22Rv1 (cell line): ENCODE results near the gene MGRN1.

ENCODE experiments used
- H3K27ac ChIP-seq: fragments of 450-650 bp; 2 replicates; pipeline ENCODE4 v1.5.1; 2017
- CTCF ChIP-seq: fragments of 450-650 bp; IDR thresholded peaks from 2 replicates; pipeline ENCODE4 v1.5.1; 2017; ENCODE audit warnings: mild to moderate bottlenecking
- ZFX ChIP-seq: fragments of 450-650 bp; IDR thresholded peaks from 2 replicates; pipeline ENCODE4 v1.6.1; 2017; ENCODE audit warnings: antibody characterized with exemption, borderline replicate concordance

The MGRN1 gene

DNA sequence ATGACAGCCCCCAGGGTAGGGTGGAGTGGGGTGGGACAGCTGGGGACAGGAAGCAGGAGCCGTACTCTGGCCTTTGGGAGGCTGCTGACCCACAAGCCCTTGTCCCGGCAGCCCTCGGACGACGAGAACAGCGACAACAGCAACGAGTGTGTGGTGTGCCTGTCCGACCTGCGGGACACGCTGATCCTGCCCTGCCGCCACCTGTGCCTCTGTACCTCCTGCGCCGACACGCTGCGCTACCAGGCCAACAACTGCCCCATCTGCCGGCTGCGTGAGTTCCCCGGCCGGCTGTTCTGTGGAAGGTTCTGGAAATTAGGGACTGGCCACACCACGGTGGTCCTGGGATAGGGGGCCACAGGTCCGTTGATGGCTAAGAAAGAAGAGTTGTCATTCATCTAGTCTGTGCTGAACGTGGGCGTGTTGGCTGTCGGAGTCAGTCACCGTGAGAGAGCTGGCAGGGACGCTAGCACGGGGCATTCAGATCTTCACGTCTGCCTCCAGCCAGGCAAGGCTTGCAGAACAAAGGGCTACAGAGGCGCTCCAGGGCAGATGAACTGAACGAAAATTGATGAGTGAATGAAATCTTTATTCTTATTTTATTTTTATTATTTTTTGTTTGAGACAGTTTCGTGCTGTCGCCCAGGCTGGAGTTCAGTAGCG, 48.9 kb downstream of the MGRN1 start:
- TF ChIP-seq ZFX (no peak), CTCF (no peak)
- H3K27ac ChIP-seq, result no peak overlapping the region

DNA sequence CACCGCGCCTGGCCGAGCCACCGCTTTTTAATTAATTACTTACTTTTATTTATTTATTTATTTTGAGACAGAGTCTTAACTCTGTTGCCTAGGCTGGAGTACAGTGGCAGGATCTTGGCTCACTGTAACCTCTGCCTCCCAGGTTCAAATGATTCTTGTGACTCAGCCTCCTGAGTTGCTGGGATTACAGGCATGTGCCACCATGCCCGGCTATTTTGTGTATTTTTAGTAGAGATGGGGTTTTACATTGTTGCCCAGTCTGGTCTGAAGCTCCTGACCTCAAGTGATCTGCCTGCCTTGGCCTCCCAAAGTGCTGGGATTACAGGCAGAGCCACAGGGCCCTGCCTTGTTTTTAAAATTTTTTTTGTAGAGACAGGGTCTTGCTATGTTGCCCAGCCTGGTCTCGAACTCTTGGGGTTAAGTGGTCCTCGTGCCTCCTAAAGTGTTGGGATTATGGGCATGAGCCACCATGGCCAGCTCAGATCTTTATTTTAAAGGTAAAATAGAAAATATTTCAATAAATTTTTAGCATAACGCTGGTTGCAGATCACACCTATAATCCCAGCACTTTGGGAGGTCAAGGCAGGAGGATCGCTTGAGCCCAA, 50.4 kb downstream of the MGRN1 start:
- no peak overlapping the region for H3K27ac ChIP-seq

GRCh38 chr16:4675864-4676786, 51.5 kb downstream of the MGRN1 start:
- no peak overlapping the region for H3K27ac ChIP-seq
- TF ChIP-seq CTCF (no peak), ZFX (no peak)

More for the DNA sequence above, 50.4 kb downstream of the MGRN1 start:
- TF ChIP-seq ZFX (no peak), CTCF (no peak)

DNA sequence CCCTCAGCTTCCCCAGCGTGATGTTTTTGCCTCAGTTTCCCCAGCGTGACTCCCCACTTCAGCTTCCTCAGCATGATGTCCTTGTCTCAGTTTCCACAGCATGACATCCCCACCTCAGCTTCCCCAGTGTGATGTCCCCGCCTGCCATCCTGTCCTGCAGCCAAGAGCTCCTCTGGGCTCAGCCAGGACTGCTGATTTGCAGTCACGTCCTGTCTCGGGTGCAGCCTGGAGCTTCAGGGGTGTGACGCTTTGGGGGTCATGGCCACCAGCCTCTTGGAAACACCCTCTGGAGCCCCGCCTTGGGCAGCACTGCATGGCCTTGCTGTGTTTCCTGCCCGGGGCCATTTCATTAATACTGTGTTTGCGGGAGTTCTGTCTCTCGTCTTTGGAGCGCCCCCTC, 52.2 kb downstream of the MGRN1 start:
- H3K27ac ChIP-seq, result no peak overlapping the region
- TF ChIP-seq ZFX, result no peak
- no peak for TF ChIP-seq CTCF

GRCh38 chr16:4677390-4677789, 52.8 kb downstream of the MGRN1 start:
- TF ChIP-seq CTCF (no peak), ZFX (no peak)
- no peak overlapping the region for H3K27ac ChIP-seq

DNA sequence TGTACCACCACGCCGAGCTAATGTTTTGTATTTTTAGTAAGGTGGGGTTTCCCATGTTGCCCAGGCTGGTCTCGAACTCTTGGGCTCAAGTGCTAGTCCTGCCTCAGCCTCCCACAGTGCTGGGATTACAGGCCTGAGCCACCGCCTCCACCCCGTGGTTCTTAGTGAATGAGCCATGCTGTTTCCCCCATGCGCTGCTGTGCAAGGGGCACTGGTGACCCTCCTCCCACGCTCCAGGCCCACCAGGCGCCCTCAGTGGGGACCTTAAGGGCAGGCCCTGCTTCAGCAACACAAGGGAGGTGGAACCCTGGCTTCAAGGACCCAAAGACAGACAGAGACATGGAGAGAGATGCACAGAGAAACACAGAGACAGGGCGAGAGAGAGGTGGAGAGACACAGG, 53.4 kb downstream of the MGRN1 start:
- TF ChIP-seq ZFX (no peak), CTCF (no peak)
- H3K27ac ChIP-seq, result no peak overlapping the region
